Endothelial cell of umbilical vein (primary cell): ENCODE results near the gene B4GALT6. TPM values are rescaled to one million over a fixed set of nuclear protein-coding genes. Genes with fewer than 3 reads are reported as not detected.

Experiments used
- BruUV-seq: library from RNA; stranded (reverse); fragments of 400-500 nt; replicated peaks from 2 replicates; lab custom pipeline; 2021; lab: Mats Ljungman, UMichigan
- CTCF ChIA-PET: fragments of 300-600, 350-600 bp; sonication (Branson Sonifier 250); formaldehyde crosslinking; loops from one replicate; lab custom pipeline; 2021; ENCODE audit warnings: antibody characterized with exemption, inconsistent platforms; lab: Charles Lee
- POLR2A ChIA-PET: fragments of 300-600, 350-600 bp; sonication (Branson Sonifier 250); formaldehyde crosslinking; loops from one replicate; lab custom pipeline; 2021; ENCODE audit warnings: antibody characterized with exemption, inconsistent platforms; lab: Charles Lee
- DNase-seq: peaks from one replicate; pipeline ENCODE4 v3.0.0-alpha.2; 2011; ENCODE audit warnings: low read depth, low spot score
- FAIRE-seq: peaks from 2 replicates; lab custom pipeline; 2011; peaks lifted over from hg19 to GRCh38; lab: Jason Lieb, UNC
- H2AFZ ChIP-seq: 2 replicates; pipeline ENCODE4 v1.6.0; 2012; ENCODE audit warnings: low read depth, low read length, control low read depth, inconsistent platforms
- H3K27ac ChIP-seq: 2 replicates; pipeline ENCODE4 v1.5.1; 2011; ENCODE audit warnings: low read depth, mild to moderate bottlenecking, control low read depth, low read length, moderate library complexity; ENCODE audit not compliant: insufficient read depth
- H3K27me3 ChIP-seq, 2 experiments: 2 replicates each; pipeline versions ENCODE4 v1.6.0 to v1.6.1; 2011; ENCODE audit warnings: low read length in 2 of 2, mixed read lengths in 1 of 2; ENCODE audit not compliant: control insufficient read depth in 2 of 2, insufficient read depth in 2 of 2
- H3K36me3 ChIP-seq, 2 experiments: 2 replicates in 1 of 2; 3 replicates in 1 of 2; pipeline ENCODE4 v1.5.1; 2011; ENCODE audit warnings: low read length in 2 of 2, mild to moderate bottlenecking in 1 of 2, moderate library complexity in 1 of 2; ENCODE audit not compliant: control insufficient read depth in 2 of 2, insufficient read depth in 2 of 2; ENCODE audit errors: extremely low read depth in 1 of 2
- H3K4me1 ChIP-seq: 3 replicates; pipeline ENCODE4 v1.5.1; 2011; ENCODE audit warnings: mild to moderate bottlenecking, low read length; ENCODE audit not compliant: control insufficient read depth, insufficient read depth; ENCODE audit errors: extremely low read depth
- H3K4me2 ChIP-seq: 2 replicates; pipeline ENCODE4 v1.6.1; 2011; ENCODE audit warnings: low read length, control low read depth, mixed read lengths; ENCODE audit not compliant: insufficient read depth
- H3K4me3 ChIP-seq, 3 experiments: fragments of 200-600 bp in 1 of 3; sonication (generic), shearing (Covaris generic) in 1 of 3; replicated peaks in 1 of 3; 2 replicates each; pipeline ENCODE4 v1.5.1; 2011 to 2016; ENCODE audit warnings: control low read depth in 3 of 3, low read length in 3 of 3, mild to moderate bottlenecking in 2 of 3, inconsistent platforms in 1 of 3, low read depth in 1 of 3, moderate library complexity in 1 of 3; ENCODE audit not compliant: insufficient read depth in 1 of 3
- H3K79me2 ChIP-seq: 2 replicates; pipeline ENCODE4 v1.6.0; 2012; ENCODE audit warnings: low read length, inconsistent platforms; ENCODE audit not compliant: control insufficient read depth, insufficient read depth
- H3K9ac ChIP-seq: replicated peaks from 2 replicates; pipeline ENCODE3; 2011; ENCODE audit warnings: low read length, control low read depth; ENCODE audit not compliant: insufficient read depth; ENCODE audit errors: extremely low read depth
- H3K9me1 ChIP-seq: replicated peaks from 3 replicates; pipeline ENCODE4 v1.6.0; 2011; ENCODE audit warnings: mild to moderate bottlenecking, low read length; ENCODE audit not compliant: control insufficient read depth, insufficient read depth; ENCODE audit errors: extremely low read depth
- H3K9me3 ChIP-seq: replicated peaks from 2 replicates; pipeline ENCODE4 v1.5.1; 2012; ENCODE audit warnings: low read length, inconsistent platforms; ENCODE audit not compliant: control insufficient read depth, insufficient read depth
- H4K20me1 ChIP-seq: replicated peaks from 2 replicates; pipeline ENCODE3; 2011; ENCODE audit warnings: mild to moderate bottlenecking, low read length; ENCODE audit not compliant: control insufficient read depth, insufficient read depth; ENCODE audit errors: extremely low read depth
- CTCF ChIP-seq, 2 donors: IDR thresholded peaks; 1 replicate in 1 of 2; 2 replicates in 1 of 2; pipeline ENCODE4 v1.5.1; 2011; ENCODE audit warnings: low read length in 2 of 2, mild to moderate bottlenecking in 2 of 2, moderate library complexity in 2 of 2, control low read depth in 1 of 2, inconsistent platforms in 1 of 2, low read depth in 1 of 2; ENCODE audit not compliant: insufficient read depth in 1 of 2; ENCODE audit errors: extremely low read depth in 1 of 2
- EZH2 ChIP-seq: IDR thresholded peaks from 2 replicates; pipeline ENCODE4 v1.6.1; 2012; ENCODE audit warnings: borderline replicate concordance, low read depth, mild to moderate bottlenecking, moderate library complexity, low read length, inconsistent platforms; ENCODE audit not compliant: severe bottlenecking
- FOS ChIP-seq: IDR thresholded peaks from 2 replicates; pipeline ENCODE4 v1.6.1; 2011; ENCODE audit warnings: mild to moderate bottlenecking, low read length, moderate library complexity, borderline replicate concordance; ENCODE audit not compliant: insufficient read depth
- GATA2 ChIP-seq: IDR thresholded peaks from 2 replicates; pipeline ENCODE4 v1.7.0; 2011; ENCODE audit warnings: low read depth, mild to moderate bottlenecking, moderate library complexity, mixed read lengths, low read length; ENCODE audit not compliant: insufficient read length, insufficient read depth
- JUN ChIP-seq: IDR thresholded peaks from 2 replicates; pipeline ENCODE4 v1.6.1; 2011; ENCODE audit warnings: borderline replicate concordance, low read depth; ENCODE audit not compliant: insufficient read length, insufficient read depth
- MAX ChIP-seq: IDR thresholded peaks from 2 replicates; pipeline ENCODE4 v1.6.1; 2011; ENCODE audit not compliant: insufficient read depth, insufficient read length
- MYC ChIP-seq: IDR thresholded peaks from one replicate; pipeline ENCODE4 v1.6.1; 2011; ENCODE audit warnings: mild to moderate bottlenecking, low read depth, low read length
- POLR2A ChIP-seq: IDR thresholded peaks from 2 replicates; pipeline ENCODE4 v1.6.1; 2012; ENCODE audit warnings: low read depth, mild to moderate bottlenecking, control low read depth, low read length
- POLR2AphosphoS5 ChIP-seq: IDR thresholded peaks from 2 replicates; pipeline ENCODE4 v1.6.1; 2012; ENCODE audit warnings: low read depth, mild to moderate bottlenecking, control low read depth, low read length, moderate library complexity; ENCODE audit not compliant: insufficient read depth
- dilution Hi-C: fragments of 300-500 bp; cut with MboI; formaldehyde crosslinking; loops from one replicate; pipeline ENCODE4 v1.15.0; 2019; ENCODE audit warnings: low sequenced_read_pairs; ENCODE audit not compliant: extremely low pct_ligation_motif_present
- intact Hi-C: fragments of 100-400 bp; cut with micrococcal nuclease; formaldehyde crosslinking; loops from one replicate; pipeline ENCODE4 v1.10.0; 2022
- polyA plus RNA-seq, 4 experiments: library from polyadenylated mRNA; depleted of rRNA in 3 of 4; stranded (reverse) in 3 of 4; unstranded in 1 of 4; fragments of >200 nt; gene quantifications; 2 replicates each; pipeline versions ENCODE4 v1.2.1 to v1.2.3, GENCODE V29; 2011 to 2012; ENCODE audit warnings: missing spikeins in 1 of 4
- total RNA-seq: library from RNA; stranded (reverse); gene quantifications from 2 replicates; pipeline ENCODE4 v1.2.3, GENCODE V29; 2021

The B4GALT6 gene
- total and polyA plus RNA-seq, 2 donors (not counting 3 experiments of a cell fraction or from before 2014, with no cell fraction given) = 3.9 to 24.2 TPM

- no peak overlapping the region for H3K9ac ChIP-seq
- H2AFZ ChIP-seq = no peak overlapping the region
- intact Hi-C loops (loop anchor here (1.0 kb wide), 1 partner anchor 8 kb away; no protein-coding TSS in a partner anchor), dilution Hi-C loops (no loop called here)
- H3K4me3 ChIP-seq = no peak overlapping the region
- FAIRE-seq (peak; percentile 69), DNase-seq (no peak)
- no TSS peak for BruUV-seq
- H4K20me1 ChIP-seq = no peaks in the 10 kb centered on the region
- TF ChIP-seq GATA2 = peak; percentile 20
- no peak for TF ChIP-seq MYC
- TF ChIP-seq POLR2AphosphoS5 = no peak
- no peaks in the 10 kb centered on the region for H3K9me1 ChIP-seq
- H3K4me2 ChIP-seq = peak overlapping the region; percentile 31
- H3K4me1 ChIP-seq = peaks cover 40% of the 10 kb centered on the region
- peaks cover 19% of the 10 kb centered on the region for H3K79me2 ChIP-seq
- H3K27me3 ChIP-seq = no peaks in the 10 kb centered on the region
- no peak overlapping the region for H3K27ac ChIP-seq
- H3K9me3 ChIP-seq = no peaks in the 10 kb centered on the region
- ChIA-PET POLR2A (no interaction called here), CTCF (no interaction called here)
- H3K36me3 ChIP-seq = no peaks in the 10 kb centered on the region
Measured at GRCh38 chr18:31675404-31675803, 9.0 kb downstream of the B4GALT6 start.

- CTCF ChIA-PET = interaction anchor here (1.3 kb wide), 1 partner anchor 12 kb away, joined by 5 read pairs; no protein-coding TSS in a partner anchor
Measured at GRCh38 chr18:31672628-31673135, 11.7 kb downstream of the B4GALT6 start.

More at GRCh38 chr18:31672628-31673135, 11.7 kb downstream of the B4GALT6 start:
- H4K20me1 ChIP-seq = no peaks in the 10 kb centered on the region
- FAIRE-seq = no peak
- no peak overlapping the region for H3K4me3 ChIP-seq
- POLR2A ChIA-PET = no interaction called here
- no peaks in the 10 kb centered on the region for H3K9me1 ChIP-seq
- dilution Hi-C loops (no loop called here), intact Hi-C loops (no loop called here)
- DNase-seq = no peak
- no peak overlapping the region for H2AFZ ChIP-seq
- H3K4me2 ChIP-seq = no peak overlapping the region
- peaks cover 11% of the 10 kb centered on the region for H3K79me2 ChIP-seq
- TF ChIP-seq JUN (no peak), MAX (no peak), EZH2 (no peak), MYC (no peak), CTCF (IDR thresholded peaks at IDR 0.05; ENCODE audit: extremely low read depth in 1 of 2, insufficient read depth in 1 of 2, low read depth in 1 of 2, low read length in 2 of 2) (no peak), FOS (no peak), GATA2 (no peak), POLR2A (no peak), POLR2AphosphoS5 (no peak)
- H3K36me3 ChIP-seq = no peaks in the 10 kb centered on the region
- no peaks in the 10 kb centered on the region for H3K27me3 ChIP-seq
- H3K4me1 ChIP-seq = peaks cover 15% of the 10 kb centered on the region
- no peaks in the 10 kb centered on the region for H3K9me3 ChIP-seq
- no TSS peak for BruUV-seq
- no peak overlapping the region for H3K27ac ChIP-seq
- no peak overlapping the region for H3K9ac ChIP-seq
